GM06990 (cell line): ENCODE measurements around the gene ARF5.

Experiments
- DNase-seq: peaks from one replicate; pipeline ENCODE4 v3.0.0-alpha.2; 2011; ENCODE audit not compliant: insufficient read length; ENCODE audit errors: extremely low read depth
- H3K27me3 ChIP-seq: replicated peaks from 2 replicates; pipeline ENCODE4 v1.6.0; 2011; ENCODE audit warnings: low read length; ENCODE audit not compliant: control insufficient read depth, insufficient read depth
- H3K36me3 ChIP-seq: 2 replicates; pipeline ENCODE4 v1.5.1; 2011; ENCODE audit warnings: low read length; ENCODE audit not compliant: control insufficient read depth, insufficient read depth
- H3K4me3 ChIP-seq: replicated peaks from 2 replicates; pipeline ENCODE4 v1.5.1; 2011; ENCODE audit warnings: low read depth, mild to moderate bottlenecking, control low read depth, low read length
- TF ChIP-seq, protein P1 (sequence below): IDR thresholded peaks from 2 replicates; pipeline ENCODE4 v1.5.1; 2011; ENCODE audit warnings: low read length, control low read depth, mild to moderate bottlenecking, inconsistent platforms; ENCODE audit not compliant: insufficient read depth, poor library complexity, severe bottlenecking

Gene ARF5

GRCh38 chr7:127618042-127618441, 29.8 kb downstream of the ARF5 start, which contains the start of gene PAX4:
PAX4 (minus strand) TSS chr7:127618142; CDS start chr7:127615928, 2,214 bp downstream.
- peaks cover 6% of the 10 kb centered on the region for H3K27me3 ChIP-seq

GRCh38 chr7:127618775-127619174, 30.6 kb downstream of the ARF5 start:
- H3K27me3 ChIP-seq = peaks cover 5% of the 10 kb centered on the region
- TF ChIP-seq, protein P1, sequence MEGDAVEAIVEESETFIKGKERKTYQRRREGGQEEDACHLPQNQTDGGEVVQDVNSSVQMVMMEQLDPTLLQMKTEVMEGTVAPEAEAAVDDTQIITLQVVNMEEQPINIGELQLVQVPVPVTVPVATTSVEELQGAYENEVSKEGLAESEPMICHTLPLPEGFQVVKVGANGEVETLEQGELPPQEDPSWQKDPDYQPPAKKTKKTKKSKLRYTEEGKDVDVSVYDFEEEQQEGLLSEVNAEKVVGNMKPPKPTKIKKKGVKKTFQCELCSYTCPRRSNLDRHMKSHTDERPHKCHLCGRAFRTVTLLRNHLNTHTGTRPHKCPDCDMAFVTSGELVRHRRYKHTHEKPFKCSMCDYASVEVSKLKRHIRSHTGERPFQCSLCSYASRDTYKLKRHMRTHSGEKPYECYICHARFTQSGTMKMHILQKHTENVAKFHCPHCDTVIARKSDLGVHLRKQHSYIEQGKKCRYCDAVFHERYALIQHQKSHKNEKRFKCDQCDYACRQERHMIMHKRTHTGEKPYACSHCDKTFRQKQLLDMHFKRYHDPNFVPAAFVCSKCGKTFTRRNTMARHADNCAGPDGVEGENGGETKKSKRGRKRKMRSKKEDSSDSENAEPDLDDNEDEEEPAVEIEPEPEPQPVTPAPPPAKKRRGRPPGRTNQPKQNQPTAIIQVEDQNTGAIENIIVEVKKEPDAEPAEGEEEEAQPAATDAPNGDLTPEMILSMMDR = no peak

More at GRCh38 chr7:127618042-127618441, 29.8 kb downstream of the ARF5 start, which contains the start of gene PAX4:
- TF ChIP-seq, protein P1 = no peak
- no peak for DNase-seq
- no peaks in the 10 kb centered on the region for H3K36me3 ChIP-seq
- H3K4me3 ChIP-seq = no peak within 1 kb of the TSS

DNA sequence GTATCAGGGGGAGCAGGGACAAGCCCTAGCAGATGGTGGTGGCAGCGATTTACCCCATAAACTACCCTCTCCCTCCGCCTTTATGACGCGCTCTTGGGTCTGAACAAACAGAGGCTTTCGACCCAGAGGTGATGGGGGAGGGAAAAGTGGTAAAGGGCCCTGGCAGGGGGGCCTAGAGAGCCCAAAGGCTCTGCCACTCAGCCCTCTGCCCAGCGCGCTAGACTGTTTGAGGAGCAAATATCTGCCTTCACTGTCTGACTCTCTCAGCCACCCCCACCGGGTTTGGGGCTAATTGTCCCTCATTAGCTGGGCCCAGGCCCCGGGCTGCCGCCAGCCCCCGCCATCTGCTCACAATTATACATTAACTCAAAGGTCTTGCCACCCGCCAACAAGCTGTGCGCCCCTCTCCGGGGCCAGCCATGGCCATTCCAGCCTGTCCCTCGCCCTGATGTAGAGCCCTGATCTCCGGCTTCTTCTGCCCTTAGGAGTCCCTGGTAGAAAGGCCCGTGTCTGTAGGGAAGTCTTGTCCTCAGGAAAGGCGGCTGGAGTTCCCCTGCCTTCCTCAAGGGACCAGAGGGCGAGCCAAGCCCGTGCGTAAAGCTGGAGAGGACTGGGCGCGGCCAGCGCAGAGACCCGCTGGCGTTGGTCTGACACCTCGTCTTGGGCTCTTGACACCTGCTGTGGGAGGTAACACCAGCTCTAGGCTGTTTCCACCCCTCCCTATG, 31.6 kb downstream of the ARF5 start:
- TF ChIP-seq, protein P1 = no peak
- peak; percentile 22 for DNase-seq
- no peaks in the 10 kb centered on the region for H3K36me3 ChIP-seq
- H3K27me3 ChIP-seq = peaks cover 5% of the 10 kb centered on the region
- H3K4me3 ChIP-seq = no peak overlapping the region

More at GRCh38 chr7:127618775-127619174, 30.6 kb downstream of the ARF5 start:
- H3K36me3 ChIP-seq = no peaks in the 10 kb centered on the region
- no peak for DNase-seq
- H3K4me3 ChIP-seq = no peak overlapping the region

DNA sequence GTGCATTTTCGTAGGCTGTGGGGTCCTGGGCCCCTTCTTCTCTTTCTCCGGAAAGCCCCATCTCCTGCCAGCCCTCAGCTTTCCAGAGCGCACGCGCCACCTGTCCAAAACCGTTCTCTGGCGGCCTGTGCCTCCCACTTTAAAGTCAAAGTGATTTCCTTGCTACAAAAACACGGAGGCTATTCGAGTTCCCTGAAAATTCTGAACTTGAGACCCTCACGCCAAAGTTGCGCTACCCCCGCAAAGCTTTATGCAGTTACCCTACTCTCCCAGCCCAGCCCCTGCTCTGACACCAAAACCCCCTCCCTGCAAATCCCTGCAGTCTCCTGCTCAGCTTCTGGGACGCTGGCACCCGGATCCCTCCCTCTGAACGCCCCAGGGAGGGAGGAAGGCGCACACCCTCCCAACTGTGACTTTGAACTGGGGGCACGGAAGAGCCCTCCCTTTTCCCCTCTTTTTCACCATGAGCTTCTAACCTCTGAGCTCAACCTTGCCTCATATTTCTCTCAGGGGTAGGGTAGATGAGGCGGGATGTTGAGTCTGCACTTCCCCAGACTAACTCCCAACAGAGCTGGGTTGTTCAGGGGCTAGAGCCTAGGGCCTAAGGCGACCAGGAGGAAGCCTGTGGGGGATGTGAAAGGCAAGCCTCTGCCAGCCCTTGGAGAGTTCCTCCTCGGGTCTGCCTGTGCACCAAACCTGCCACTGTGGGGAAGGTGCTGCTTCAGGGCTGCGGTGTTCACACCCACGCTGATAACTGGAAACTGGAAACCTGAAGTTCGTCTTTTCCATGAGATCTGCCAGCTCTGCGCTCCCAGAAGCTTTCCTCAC, 32.4 kb downstream of the ARF5 start:
- TF ChIP-seq, protein P1 = no peak
- Histone ChIP-seq H3K27me3 (peaks cover 1% of the 10 kb centered on the region), H3K36me3 (no peaks in the 10 kb centered on the region), H3K4me3 (no peak overlapping the region)
- DNase-seq = no peak

GRCh38 chr7:127625331-127625730, 37.1 kb downstream of the ARF5 start:
- TF ChIP-seq, protein P1 = no peak
- Histone ChIP-seq H3K4me3 (no peak overlapping the region), H3K27me3 (no peaks in the 10 kb centered on the region), H3K36me3 (no peaks in the 10 kb centered on the region)
- no peak for DNase-seq
